ENCODE data around the gene ULBP3. TPM values are rescaled to one million over a fixed set of nuclear protein-coding genes. Genes with fewer than 3 reads are reported as not detected.

The ULBP3 gene
- polyA plus RNA-seq, 1 donor from 2014 or later: 2.2 TPM

DNA sequence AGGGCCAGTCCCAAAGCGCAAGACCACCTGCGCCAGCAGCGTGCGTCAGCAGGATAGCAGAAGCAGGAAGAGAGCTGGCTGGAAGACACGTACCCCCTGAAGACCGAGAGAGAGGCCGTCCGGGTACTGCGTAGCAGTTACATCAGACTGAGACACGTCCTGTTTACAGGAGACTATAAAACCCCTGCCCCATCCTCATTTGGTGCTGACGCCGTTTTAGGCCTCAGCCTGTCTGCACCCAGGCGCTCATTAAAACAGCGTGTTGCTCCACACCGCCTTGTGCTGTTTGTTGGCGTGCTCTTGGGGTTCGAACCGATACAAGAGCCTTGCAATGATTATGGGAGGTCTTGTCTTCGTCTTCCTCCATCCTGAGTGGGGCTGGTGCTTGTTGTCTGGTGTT, 31.8 kb upstream of the ULBP3 start:
- Histone ChIP-seq H4K20me1 (ENCODE audit: insufficient read depth) (no peaks in the 10 kb centered on the region), H3K9me3 (ENCODE audit: low read length) (no peaks in the 10 kb centered on the region), H3K4me2 (ENCODE audit: low read length) (no peak overlapping the region), H3K9ac (ENCODE audit: low read length) (no peak overlapping the region), H3K27me3 (ENCODE audit: insufficient read depth, low read depth, low read length) (no peaks in the 10 kb centered on the region), H3K4me3 (ENCODE audit: low read length) (no peak overlapping the region), H3K27ac (ENCODE audit: low read length) (no peak overlapping the region), H3K79me2 (replicated peaks; ENCODE audit: insufficient read depth, low read length) (no peaks in the 10 kb centered on the region), H3K9me2 (ENCODE audit: insufficient read depth, low read length) (no peaks in the 10 kb centered on the region), H3F3A (ENCODE audit: insufficient read depth, low read length, poor library complexity, severe bottlenecking) (no peaks in the 10 kb centered on the region), H2AFZ (ENCODE audit: low read depth, low read length) (no peak overlapping the region), H3K36me3 (ENCODE audit: insufficient read depth, low read length) (no peaks in the 10 kb centered on the region)
- TF ChIP-seq EP300 (conservative IDR thresholded peaks at IDR 0.05; ENCODE audit: poor library complexity, severe bottlenecking) (no peak), SMC3 (conservative IDR thresholded peaks at IDR 0.05; ENCODE audit: poor library complexity) (no peak)
- TF ChIP-seq, protein P1, sequence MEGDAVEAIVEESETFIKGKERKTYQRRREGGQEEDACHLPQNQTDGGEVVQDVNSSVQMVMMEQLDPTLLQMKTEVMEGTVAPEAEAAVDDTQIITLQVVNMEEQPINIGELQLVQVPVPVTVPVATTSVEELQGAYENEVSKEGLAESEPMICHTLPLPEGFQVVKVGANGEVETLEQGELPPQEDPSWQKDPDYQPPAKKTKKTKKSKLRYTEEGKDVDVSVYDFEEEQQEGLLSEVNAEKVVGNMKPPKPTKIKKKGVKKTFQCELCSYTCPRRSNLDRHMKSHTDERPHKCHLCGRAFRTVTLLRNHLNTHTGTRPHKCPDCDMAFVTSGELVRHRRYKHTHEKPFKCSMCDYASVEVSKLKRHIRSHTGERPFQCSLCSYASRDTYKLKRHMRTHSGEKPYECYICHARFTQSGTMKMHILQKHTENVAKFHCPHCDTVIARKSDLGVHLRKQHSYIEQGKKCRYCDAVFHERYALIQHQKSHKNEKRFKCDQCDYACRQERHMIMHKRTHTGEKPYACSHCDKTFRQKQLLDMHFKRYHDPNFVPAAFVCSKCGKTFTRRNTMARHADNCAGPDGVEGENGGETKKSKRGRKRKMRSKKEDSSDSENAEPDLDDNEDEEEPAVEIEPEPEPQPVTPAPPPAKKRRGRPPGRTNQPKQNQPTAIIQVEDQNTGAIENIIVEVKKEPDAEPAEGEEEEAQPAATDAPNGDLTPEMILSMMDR (IDR thresholded peaks at IDR 0.05; ENCODE audit: poor library complexity, severe bottlenecking): no peak

DNA sequence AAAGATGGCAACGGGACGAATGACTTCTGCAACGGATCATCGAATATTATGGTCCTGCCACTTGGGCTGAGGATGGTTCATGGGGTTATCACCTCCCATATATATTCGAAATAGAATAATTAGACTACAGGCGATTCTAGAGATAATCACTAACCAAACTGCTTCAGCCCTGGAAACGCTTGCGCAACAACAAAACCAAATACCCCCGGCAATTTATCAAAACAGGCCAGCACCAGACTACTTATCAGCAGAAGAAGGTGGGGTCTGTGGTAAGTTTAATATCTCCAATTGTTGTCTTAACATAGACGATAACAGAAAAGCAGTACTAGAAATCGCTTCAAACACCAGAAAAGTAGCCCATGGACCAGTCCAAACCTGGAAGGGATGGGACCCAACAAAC, 31.0 kb upstream of the ULBP3 start:
- no peak overlapping the region for H3K9ac ChIP-seq (ENCODE audit: low read length)
- H3K9me3 ChIP-seq (ENCODE audit: low read length): no peaks in the 10 kb centered on the region
- H3K4me2 ChIP-seq (ENCODE audit: low read length): no peak overlapping the region
- no peaks in the 10 kb centered on the region for H3K36me3 ChIP-seq (ENCODE audit: insufficient read depth, low read length)
- no peaks in the 10 kb centered on the region for H3K27me3 ChIP-seq (ENCODE audit: insufficient read depth, low read depth, low read length)
- TF ChIP-seq EZH2 (IDR thresholded peaks at IDR 0.05; ENCODE audit: borderline replicate concordance, insufficient read depth, low read length, poor library complexity, severe bottlenecking) (no peak), TAF1 (IDR thresholded peaks at IDR 0.05; ENCODE audit: low read depth) (no peak), SMC3 (conservative IDR thresholded peaks at IDR 0.05; ENCODE audit: poor library complexity) (no peak), EP300 (conservative IDR thresholded peaks at IDR 0.05; ENCODE audit: poor library complexity, severe bottlenecking) (no peak), POLR2AphosphoS5 (IDR thresholded peaks at IDR 0.05) (no peak), RAD21 (conservative IDR thresholded peaks at IDR 0.05) (no peak), MXI1 (conservative IDR thresholded peaks at IDR 0.05; ENCODE audit: poor library complexity, severe bottlenecking) (no peak)
- TF ChIP-seq, protein P1 (IDR thresholded peaks at IDR 0.05; ENCODE audit: poor library complexity, severe bottlenecking): no peak
- TF ChIP-seq, protein P2, sequence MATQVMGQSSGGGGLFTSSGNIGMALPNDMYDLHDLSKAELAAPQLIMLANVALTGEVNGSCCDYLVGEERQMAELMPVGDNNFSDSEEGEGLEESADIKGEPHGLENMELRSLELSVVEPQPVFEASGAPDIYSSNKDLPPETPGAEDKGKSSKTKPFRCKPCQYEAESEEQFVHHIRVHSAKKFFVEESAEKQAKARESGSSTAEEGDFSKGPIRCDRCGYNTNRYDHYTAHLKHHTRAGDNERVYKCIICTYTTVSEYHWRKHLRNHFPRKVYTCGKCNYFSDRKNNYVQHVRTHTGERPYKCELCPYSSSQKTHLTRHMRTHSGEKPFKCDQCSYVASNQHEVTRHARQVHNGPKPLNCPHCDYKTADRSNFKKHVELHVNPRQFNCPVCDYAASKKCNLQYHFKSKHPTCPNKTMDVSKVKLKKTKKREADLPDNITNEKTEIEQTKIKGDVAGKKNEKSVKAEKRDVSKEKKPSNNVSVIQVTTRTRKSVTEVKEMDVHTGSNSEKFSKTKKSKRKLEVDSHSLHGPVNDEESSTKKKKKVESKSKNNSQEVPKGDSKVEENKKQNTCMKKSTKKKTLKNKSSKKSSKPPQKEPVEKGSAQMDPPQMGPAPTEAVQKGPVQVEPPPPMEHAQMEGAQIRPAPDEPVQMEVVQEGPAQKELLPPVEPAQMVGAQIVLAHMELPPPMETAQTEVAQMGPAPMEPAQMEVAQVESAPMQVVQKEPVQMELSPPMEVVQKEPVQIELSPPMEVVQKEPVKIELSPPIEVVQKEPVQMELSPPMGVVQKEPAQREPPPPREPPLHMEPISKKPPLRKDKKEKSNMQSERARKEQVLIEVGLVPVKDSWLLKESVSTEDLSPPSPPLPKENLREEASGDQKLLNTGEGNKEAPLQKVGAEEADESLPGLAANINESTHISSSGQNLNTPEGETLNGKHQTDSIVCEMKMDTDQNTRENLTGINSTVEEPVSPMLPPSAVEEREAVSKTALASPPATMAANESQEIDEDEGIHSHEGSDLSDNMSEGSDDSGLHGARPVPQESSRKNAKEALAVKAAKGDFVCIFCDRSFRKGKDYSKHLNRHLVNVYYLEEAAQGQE (IDR thresholded peaks at IDR 0.05; ENCODE audit: borderline replicate concordance): no peak
- H3K9me2 ChIP-seq (ENCODE audit: insufficient read depth, low read length): no peaks in the 10 kb centered on the region
- no peaks in the 10 kb centered on the region for H3F3A ChIP-seq (ENCODE audit: insufficient read depth, low read length, poor library complexity, severe bottlenecking)
- no peak overlapping the region for H2AFZ ChIP-seq (ENCODE audit: low read depth, low read length)
- no peak overlapping the region for H3K4me3 ChIP-seq (ENCODE audit: low read length)
- H3K27ac ChIP-seq (ENCODE audit: low read length): no peak overlapping the region
- no peaks in the 10 kb centered on the region for H3K79me2 ChIP-seq (replicated peaks; ENCODE audit: insufficient read depth, low read length)
- no peaks in the 10 kb centered on the region for H4K20me1 ChIP-seq (ENCODE audit: insufficient read depth)
